SK-MEL-5 (cell line): Measurements from ENCODE around the gene ATP10B. TPM values are rescaled to one million over a fixed set of nuclear protein-coding genes. Genes with fewer than 3 reads are reported as not detected.
"Not testable (repeated sequence)": the region's sequence is repeated elsewhere in the genome, so short reads cannot be mapped to it uniquely, and the experiment has no call there.

ENCODE experiments used
- DNase-seq: peaks from one replicate; pipeline ENCODE4 v3.0.0-alpha.2; 2016; ENCODE audit warnings: low read depth, low spot score
- in situ Hi-C: cut with HindIII; loops from 2 replicates; pipeline ENCODE4 v1.10.0; 2016; ENCODE audit warnings: low sequenced_read_pairs, high pct_unique_total_duplicates, low pct_unique_long_range_greater_than_20kb
- total RNA-seq: library from RNA; depleted of rRNA; stranded (reverse); fragments of >200 nt; shearing (Covaris generic); gene quantifications from 2 replicates; pipeline ENCODE4 v1.2.3, GENCODE V29; 2014

The ATP10B gene
- total RNA-seq, 1 experiment from 2014 or later, result 4.3 TPM

GRCh38 chr5:160726721-160727120 lies 125.3 kb downstream of the ATP10B start:
- in situ Hi-C loops, result no loop called here
- no peak for DNase-seq

DNA sequence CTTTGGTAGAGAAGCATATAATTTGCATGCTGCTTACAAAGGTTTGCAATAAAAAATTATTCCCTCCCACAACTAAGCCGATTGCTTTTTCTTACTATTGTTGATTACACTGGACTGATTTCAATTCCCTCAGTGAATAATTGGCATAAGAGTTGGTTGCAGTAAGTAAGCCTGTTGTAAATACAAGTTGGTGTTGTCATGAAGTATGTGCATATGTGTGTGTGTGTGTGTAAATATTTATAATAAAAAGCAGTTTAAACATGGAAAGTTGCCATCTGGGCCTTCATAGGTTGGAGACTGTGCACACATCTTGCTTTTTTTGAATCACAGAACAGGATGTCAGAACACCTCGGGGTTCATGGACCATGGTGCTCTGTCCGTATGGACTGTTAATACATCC lies 131.2 kb downstream of the ATP10B start:
- in situ Hi-C loops, result no loop called here

GRCh38 chr5:160715508-160715907 lies 136.5 kb downstream of the ATP10B start:
- DNase-seq, in situ Hi-C loops: not testable (repeated sequence)

More for the DNA sequence above, 131.2 kb downstream of the ATP10B start:
- no peak for DNase-seq

DNA sequence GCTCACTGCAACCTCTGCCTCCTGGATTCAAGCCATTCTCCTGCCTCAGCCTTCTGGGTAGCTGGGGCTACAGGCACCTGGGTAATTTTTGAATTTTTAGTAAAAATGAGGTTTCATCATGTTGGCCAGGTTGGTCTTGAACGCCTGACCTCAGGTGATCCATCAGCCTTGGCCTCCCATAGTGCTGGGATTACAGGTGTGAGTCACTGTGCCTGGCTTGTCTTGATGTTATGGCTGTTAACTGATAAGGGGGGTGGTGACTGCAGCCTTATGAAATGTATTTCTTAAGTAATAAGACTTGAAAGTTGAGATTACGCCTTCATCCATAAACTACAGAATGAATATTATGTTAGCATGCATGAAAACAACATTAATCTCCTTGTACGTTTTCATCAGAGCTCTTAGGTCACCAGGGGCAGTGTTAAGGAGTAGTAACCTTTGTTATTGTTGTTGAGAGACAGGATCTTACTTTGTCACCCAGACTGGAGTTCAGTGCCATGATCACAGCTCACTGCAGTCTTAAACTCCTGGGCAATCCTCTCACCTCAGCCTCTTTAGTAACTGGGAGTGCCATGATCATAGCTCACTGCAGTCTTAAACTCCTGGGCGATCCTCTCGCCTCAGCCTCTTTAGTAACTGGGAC lies 148.3 kb downstream of the ATP10B start:
- in situ Hi-C loops, result no loop called here
- no peak for DNase-seq

GRCh38 chr5:160702934-160703333 lies 149.1 kb downstream of the ATP10B start:
- no peak for DNase-seq
- in situ Hi-C loops, result no loop called here

DNA sequence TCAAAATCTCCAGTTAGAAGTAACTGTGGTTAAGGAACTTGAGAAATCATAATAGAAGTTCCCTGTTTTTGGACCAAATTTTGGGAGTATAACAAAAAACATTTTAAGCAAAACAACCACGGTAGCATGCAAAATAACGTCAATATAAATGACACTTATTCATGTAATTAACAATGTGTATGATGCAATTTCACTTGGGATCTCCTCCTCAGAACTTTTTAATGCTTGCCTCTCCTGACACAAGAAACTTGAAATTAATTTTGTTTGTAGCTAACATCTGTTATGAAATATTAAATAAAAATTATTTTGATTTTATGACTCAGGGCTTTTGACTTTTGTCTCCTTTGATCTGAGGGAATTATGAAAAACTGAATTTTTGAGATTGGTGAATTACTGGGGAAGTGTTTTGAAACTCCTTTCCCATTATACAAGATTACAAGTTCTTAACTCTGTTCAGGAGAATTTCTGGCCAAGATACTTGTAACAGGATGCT lies 149.7 kb downstream of the ATP10B start:
- no peak for DNase-seq
- in situ Hi-C loops, result no loop called here

DNA sequence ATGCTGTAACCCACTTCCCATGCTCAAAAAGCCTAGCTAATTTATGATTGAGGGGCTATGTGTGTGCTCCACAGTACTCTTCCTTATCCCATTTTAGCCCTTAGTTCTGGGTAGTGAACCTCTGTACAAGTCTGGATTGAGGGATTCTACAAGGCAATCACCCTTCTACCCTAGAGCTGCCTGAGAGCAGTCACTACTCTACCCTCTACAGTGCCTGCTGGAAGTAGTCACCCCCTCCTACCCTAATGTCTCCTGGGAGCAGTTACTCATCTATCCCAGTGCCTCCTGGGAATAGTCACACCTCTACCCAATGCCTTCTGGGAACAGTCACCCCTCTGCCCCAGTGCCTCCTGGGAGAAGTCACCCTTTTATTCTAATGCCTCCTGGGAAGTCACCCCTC lies 150.6 kb downstream of the ATP10B start:
- DNase-seq, result no peak
- in situ Hi-C loops, result no loop called here

- DNase-seq, result peak; percentile 6
- in situ Hi-C loops, result no loop called here
Observed at GRCh38 chr5:160699301-160699700, 152.7 kb downstream of the ATP10B start.

GRCh38 chr5:160697281-160697680 lies 154.7 kb downstream of the ATP10B start:
- DNase-seq, result peak; percentile 74
- in situ Hi-C loops, result no loop called here

DNA sequence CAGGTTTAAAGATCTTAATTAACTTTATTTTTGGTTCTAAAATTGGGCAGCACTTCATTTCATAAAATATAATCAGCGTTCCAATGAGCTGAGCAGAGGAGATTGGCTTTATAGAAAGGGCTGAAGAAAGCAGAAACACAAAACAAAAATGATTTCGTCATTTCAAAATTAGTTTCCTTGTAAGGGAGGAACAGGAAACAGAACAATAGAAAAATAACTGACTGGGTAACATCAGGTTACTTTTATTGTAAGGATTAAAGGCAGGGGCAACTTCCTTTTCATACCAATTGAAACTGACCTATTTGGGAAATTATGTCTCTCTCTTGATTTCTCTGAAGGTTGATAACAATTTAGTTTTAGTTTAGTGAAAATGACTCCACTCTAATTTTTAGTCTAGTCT lies 157.1 kb downstream of the ATP10B start:
- in situ Hi-C loops, result no loop called here
- no peak for DNase-seq

- DNase-seq, result no peak
- in situ Hi-C loops, result no loop called here
Observed at GRCh38 chr5:160693831-160694465, 158.1 kb downstream of the ATP10B start.

GRCh38 chr5:160692271-160692670 lies 159.7 kb downstream of the ATP10B start:
- no peak for DNase-seq
- in situ Hi-C loops, result no loop called here

- in situ Hi-C loops, result no loop called here
- DNase-seq, result peak; percentile 64
Observed at GRCh38 chr5:160685695-160686094, 166.3 kb downstream of the ATP10B start.

DNA sequence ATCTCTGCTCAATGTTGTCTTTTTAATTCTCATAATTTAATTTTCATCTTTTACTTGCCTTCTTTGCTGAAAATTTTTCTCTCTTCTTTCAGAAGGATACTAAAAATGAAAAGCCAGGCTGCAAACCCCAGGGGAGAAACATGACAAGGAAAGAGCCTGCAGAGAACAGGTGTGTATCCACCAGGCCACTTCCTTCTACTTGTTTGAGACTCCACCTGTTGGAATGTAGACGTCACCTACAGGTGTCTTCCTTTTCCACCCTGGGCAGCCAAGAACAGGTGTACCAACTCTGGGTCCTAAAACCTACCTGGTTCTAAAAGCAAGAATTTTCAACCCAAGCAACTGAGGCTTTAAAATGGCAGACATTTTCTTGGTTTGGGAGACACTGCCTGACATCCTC lies 166.8 kb downstream of the ATP10B start:
- in situ Hi-C loops, result no loop called here

GRCh38 chr5:160679567-160680309 lies 172.3 kb downstream of the ATP10B start:
- DNase-seq, result no peak
- in situ Hi-C loops, result no loop called here

More for the DNA sequence above, 166.8 kb downstream of the ATP10B start:
- DNase-seq, result no peak

GRCh38 chr5:160675988-160676387 lies 176.0 kb downstream of the ATP10B start:
- peak; percentile 11 for DNase-seq
- in situ Hi-C loops, result no loop called here

GRCh38 chr5:160674901-160675300 lies 177.1 kb downstream of the ATP10B start:
- in situ Hi-C loops, result no loop called here
- no peak for DNase-seq

GRCh38 chr5:160672521-160672920 lies 179.5 kb downstream of the ATP10B start:
- DNase-seq, result peak; percentile 65
- in situ Hi-C loops, result no loop called here

DNA sequence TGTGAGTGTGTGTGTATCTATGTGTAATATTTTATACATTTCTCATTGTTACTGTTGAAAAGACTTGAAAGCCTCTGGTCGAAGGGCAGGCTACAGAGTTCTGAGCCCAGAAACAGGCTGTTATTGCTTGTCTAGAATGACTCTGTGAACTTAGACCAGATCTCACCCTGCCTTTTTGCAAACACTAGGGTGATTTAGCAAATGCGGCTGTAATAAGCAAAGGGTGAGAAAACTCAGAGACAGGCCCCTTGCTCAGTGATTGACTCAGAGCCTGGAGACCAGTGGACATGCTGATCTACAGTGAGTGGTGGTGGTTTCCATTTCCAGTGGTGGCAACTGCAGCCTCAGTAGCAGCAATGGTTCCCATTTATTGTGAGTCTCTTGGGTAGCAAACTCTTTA lies 183.7 kb downstream of the ATP10B start:
- in situ Hi-C loops, result no loop called here
- DNase-seq, result no peak
